Omental fat pad (tissue), 4 donors: ENCODE data around the gene EVPL. TPM values are rescaled to one million over a fixed set of nuclear protein-coding genes. Genes with fewer than 3 reads are reported as not detected.
"Not testable (repeated sequence)": the region's sequence is repeated elsewhere in the genome, so short reads cannot be mapped to it uniquely, and the experiment has no call there.

ENCODE experiments used
- ATAC-seq: fragments of 150-250 bp; one replicate; pipeline ENCODE4 v1.9.1; 2016; ENCODE audit warnings: mild to moderate bottlenecking, moderate library complexity; ENCODE audit not compliant: low FRiP score
- DNase-seq: peaks from one replicate; pipeline ENCODE4 v3.0.0-alpha.2; 2019; ENCODE audit warnings: low spot score
- CTCF ChIP-seq, 3 donors: fragments of 450-650 bp; IDR thresholded peaks; one replicate each; pipeline ENCODE4 v1.5.1; 2016 to 2017; ENCODE audit warnings: antibody characterized with exemption in 3 of 3, mild to moderate bottlenecking in 3 of 3, moderate library complexity in 2 of 3
- total RNA-seq, 4 donors: library from RNA; depleted of rRNA; stranded (reverse); fragments of >200 nt; gene quantifications; one replicate each; pipeline ENCODE4 v1.1.0, GENCODE V29; 2016

EVPL gene
- total RNA-seq, 4 donors from 2014 or later: 0.47 to 3.7 (median 1.4) TPM

GRCh38 chr17:76046064-76046463, 19.0 kb upstream of the EVPL start:
- no peak for ATAC-seq
- no peak for TF ChIP-seq CTCF (IDR thresholded peaks at IDR 0.05)
- DNase-seq: no peak

- ATAC-seq, DNase-seq: not testable (repeated sequence)
Measured at GRCh38 chr17:76044475-76045007, 17.4 kb upstream of the EVPL start.

GRCh38 chr17:76042868-76043267, 15.8 kb upstream of the EVPL start:
- DNase-seq, ATAC-seq: not testable (repeated sequence)

- ATAC-seq (no peak), DNase-seq (no peak)
- no peak for TF ChIP-seq CTCF (IDR thresholded peaks at IDR 0.05)
Measured at GRCh38 chr17:76040376-76040775, 13.3 kb upstream of the EVPL start.

GRCh38 chr17:76039121-76039520, 12.0 kb upstream of the EVPL start:
- TF ChIP-seq CTCF (IDR thresholded peaks at IDR 0.05): no peak
- DNase-seq: no peak
- ATAC-seq: no peak

- ATAC-seq (no peak), DNase-seq (no peak)
- TF ChIP-seq CTCF (IDR thresholded peaks at IDR 0.05): no peak
Measured at GRCh38 chr17:76038050-76038449, 10.9 kb upstream of the EVPL start.

- no peak for DNase-seq
- no peak for TF ChIP-seq CTCF (IDR thresholded peaks at IDR 0.05)
- peak; percentile 32 for ATAC-seq
Measured at GRCh38 chr17:76036497-76037261, 9.6 kb upstream of the EVPL start.
